Glomerular visceral epithelial cell (primary cell): ENCODE data around the gene TNFRSF18.
"Not testable (repeated sequence)": the region's sequence is repeated elsewhere in the genome, so short reads cannot be mapped to it uniquely, and the experiment has no call there.

Experiments
- DNase-seq: peaks from one replicate; pipeline ENCODE4 v3.0.0-alpha.2; 2016; ENCODE audit errors: extremely low spot score

Gene TNFRSF18

DNA sequence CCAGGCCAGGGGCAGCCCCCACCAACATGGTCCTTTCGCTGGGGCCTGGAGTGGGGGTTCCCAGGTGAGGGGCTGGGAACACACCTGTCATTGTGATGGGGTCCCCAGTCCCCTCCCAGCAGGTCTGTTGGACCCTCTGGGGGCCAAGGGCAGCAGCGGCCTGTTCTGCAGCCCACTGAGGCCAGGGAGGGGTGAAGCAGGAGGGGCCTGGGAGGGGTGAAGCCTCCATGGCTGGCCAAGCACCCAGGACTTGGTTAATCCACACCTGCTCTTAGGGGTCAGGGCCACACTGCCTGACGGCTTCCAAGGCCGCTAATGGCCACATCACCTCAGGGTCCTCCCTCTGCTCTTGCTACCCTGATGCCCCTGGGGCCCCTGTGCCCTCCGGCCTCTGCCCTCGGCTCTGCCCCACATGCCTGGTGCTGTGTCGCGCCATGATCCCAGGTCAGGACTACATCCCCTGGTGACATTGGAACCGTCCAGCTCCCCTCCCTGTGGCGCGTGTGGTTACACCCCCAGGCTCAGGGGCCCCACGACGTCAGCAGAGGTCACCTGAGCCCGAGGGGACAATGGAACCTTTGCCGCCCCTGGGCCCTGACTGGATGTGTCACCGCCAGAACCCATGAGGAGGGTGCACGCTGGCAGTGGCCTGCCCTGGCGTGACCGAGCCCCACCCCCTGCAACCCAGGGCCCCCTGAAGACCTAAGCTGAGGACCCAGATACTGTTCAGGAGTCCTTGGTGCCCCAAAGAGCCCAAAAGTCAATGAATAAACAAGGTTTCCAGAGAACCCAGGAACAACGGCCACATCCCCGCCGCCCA, 7.0 kb downstream of the TNFRSF18 start:
- DNase-seq: no peak

DNA sequence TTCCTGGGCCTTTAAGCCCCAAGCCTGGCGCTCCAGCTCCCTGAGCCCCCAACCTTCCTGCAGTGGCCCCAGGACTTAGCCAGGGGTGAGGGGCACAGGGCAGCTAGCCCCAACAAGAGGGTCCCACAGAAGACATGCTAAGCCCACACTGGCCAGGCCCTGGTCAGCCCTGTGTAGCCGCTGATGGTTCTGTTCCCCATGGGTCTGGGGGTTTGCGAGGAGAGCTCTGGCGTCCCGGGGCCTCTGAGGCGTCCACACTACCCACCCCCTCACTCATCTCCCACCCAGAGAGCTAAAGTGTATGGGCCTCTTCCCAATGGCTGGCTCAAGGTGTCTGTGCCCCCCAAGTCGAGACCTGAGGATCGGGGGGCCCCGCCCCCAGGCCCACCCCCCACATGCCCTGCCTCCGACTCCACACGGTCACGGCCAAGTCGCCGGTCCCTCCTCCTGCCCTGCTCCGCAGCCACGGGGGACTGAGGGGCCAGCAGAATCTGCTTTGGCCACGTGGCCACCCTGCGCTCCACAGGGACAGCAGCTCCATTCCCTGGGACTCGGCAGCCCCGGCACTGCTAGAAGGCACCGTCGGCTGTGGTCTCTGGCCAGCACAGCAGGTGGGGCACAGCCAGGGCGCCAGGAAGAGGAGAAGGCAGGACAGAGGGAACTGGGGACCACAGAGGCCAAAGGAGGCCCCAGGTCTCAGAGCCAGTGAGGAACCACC, 7.8 kb downstream of the TNFRSF18 start:
- no peak for DNase-seq

DNA sequence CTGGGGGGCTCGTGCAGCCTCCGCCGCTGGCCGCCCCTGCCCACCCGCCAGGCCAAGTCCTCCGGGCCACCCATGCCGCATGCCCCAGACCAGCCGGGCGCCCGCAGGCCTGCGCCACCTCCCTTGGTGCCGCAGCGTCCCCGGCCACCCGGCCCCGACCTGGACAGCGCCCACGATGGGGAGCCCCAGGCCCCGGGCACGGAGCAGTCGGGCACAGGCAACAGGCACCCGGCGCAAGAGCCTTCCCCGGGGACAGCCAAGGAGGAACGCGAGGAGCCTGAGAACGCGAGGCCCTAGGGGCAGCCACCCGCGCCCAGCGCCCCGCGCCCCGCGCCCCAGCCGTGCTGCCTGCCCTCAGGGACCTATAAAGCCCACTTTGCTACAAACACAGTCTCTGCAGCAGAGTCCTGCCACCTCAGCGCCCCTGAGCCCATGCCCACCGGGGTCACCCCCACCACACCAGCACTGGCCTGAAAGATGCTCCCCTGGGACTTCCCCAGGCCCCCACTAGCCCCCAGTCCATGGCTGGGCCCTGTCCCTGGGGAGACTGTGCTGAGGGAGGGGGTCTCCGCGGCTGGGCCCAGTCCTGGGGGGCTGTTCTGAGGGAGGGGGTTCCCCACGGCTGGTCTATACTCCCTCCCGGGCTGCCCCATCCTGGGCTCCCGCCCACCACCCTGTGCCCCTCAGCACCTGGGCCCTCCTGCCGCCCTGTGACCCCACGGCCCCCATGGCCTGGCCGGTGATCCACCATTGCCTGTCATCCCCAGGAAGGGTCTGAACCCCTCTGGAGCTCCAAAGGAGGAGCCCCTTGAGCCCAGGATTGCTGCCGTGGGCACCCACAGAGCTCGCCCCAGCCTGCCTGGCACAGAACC, 8.6 kb downstream of the TNFRSF18 start:
- DNase-seq: no peak

DNA sequence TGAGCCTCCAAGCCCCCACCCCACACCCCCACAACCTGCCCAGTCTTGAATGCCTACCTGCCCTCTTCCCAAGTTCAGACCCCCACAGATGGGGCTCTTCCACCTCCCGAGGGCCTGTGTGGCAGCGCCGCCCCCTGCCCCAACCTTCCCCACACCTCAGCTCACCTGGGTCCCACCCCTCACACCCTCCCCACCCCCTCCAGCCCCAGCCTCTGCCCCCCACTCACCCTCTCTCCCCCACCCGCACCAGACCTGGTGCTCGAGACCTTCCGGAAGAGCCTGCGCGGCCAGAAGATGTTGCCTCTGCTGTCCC, 9.2 kb downstream of the TNFRSF18 start:
- DNase-seq: no peak

DNA sequence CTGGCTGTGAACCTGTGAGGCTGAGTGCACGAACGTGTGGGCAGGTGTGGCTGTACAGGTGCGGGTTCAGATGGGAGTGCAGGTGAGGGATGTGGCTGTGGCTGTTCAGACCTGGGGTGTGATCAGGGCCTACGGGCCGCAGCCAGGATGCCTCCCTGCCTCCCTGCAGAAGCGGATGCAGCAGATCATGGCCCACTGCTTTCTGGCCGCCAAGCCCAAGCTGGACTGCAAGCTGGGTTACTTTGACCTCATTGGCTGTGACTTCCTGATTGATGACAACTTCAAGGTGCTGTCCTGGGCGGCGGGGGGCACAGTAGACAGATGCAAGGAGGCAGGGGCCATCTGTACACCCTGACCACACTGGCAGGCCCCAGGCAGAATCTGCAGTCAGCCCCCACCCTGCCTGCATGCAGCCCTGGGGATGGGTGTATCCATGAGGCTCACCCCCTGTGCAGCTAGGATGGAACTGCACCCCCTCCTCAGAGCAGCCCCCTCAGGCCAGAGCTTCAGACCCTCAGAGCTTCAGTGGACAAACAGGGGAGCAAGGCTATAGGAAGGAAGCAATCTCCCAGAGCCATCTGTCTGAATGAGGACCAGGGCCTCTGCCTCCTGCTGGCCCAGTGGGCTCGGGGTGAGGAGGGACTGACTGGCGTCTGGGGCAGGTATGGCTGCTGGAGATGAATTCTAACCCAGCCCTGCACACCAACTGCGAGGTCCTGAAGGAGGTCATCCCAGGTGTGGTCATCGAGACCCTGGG, 9.8 kb downstream of the TNFRSF18 start:
- no peak for DNase-seq

DNA sequence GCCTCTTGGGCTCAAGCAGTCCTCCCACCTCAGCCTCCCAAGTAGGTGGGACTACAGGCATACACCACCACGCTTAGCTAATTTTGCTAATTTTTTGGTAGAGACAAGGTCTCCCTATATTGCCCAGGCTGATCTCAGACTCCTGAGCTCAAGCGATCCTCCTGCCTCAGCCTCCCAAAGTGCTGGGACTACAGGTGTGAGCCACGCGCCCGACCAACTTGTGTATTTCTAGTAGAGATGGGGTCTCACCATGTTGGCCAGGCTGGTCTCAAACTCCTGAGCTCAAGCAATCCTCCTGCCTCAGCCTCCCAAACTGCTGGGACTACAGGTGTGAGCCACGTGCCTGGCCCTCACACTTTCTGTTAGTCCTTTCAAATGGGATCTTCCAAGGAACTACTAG, 10.7 kb downstream of the TNFRSF18 start:
- DNase-seq: not testable (repeated sequence)

DNA sequence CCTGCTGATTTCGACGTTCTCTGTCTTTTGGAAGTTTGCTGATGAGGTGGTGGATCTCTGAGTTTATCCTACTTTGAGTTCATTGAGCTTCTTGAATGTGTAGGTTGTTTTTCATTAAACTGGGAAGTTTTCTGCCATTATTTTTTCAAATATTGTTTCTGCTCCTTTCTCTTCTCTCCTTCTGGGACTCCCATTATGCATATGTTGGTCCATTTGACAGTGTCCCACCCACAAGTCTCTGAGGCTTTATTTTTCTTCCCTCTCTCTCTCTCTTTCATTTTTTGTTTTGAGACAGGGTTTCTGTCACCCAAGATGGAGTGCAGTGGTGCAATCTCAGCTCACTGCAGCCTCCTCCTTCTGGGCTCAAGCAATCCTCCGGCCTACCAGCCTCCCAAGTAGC, 11.7 kb downstream of the TNFRSF18 start:
- DNase-seq: no peak

DNA sequence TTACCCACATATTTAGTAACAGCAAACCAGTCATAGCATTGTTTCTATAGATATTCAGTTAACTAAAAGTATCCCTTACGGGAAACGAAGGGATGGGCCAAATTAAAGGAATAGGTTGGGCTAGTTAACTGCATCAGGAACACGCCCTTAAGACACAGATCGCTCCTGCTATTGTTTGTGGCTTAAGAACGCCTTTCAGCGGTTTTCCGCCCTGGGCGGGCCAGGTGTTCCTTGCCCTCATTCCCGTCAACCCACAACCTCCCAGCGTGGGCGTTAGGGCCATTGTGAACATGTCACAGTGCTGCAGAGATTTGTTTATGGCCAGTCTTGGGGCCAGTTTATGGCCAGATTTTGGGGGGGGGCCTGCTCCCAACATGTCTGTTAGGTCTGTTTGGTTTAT, 14.7 kb downstream of the TNFRSF18 start:
- DNase-seq: no peak

DNA sequence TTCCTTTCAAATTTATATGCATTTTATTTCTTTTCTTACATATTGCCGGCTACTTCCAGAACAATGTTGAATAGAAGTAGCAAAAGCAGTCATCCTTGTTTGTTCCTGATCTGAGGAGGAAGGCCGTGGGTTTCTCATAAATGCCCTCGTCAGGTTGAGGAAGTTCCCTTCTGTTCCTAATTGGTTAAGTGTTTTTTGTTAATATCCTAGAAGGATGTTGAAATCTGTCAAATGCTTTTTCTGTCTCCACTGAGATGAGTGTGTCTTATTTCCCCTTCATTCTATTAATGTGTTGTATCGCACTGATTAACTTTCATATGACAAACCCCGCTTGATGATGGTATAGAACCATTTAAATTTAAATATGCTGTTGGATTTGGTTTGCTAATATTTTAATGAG, 17.3 kb downstream of the TNFRSF18 start:
- no peak for DNase-seq

DNA sequence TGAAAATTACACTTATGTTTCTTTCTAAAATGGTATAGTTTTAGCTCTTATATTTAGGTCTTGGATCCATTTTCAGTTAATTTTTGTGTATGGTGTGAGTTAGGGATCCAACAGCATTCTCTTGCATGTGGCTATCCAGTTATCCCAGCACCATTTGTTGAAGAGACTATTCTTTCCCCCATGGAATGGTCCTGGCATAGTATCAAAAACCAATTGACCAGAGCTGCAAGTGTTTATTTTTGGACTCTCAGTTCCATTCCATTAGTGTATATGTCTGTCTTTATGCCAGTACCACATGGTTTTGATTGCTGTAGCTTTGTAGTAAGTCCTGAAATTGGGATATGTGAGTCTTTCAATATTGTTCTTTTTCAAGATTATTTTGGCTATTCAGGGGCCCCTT, 18.5 kb downstream of the TNFRSF18 start:
- no peak for DNase-seq

DNA sequence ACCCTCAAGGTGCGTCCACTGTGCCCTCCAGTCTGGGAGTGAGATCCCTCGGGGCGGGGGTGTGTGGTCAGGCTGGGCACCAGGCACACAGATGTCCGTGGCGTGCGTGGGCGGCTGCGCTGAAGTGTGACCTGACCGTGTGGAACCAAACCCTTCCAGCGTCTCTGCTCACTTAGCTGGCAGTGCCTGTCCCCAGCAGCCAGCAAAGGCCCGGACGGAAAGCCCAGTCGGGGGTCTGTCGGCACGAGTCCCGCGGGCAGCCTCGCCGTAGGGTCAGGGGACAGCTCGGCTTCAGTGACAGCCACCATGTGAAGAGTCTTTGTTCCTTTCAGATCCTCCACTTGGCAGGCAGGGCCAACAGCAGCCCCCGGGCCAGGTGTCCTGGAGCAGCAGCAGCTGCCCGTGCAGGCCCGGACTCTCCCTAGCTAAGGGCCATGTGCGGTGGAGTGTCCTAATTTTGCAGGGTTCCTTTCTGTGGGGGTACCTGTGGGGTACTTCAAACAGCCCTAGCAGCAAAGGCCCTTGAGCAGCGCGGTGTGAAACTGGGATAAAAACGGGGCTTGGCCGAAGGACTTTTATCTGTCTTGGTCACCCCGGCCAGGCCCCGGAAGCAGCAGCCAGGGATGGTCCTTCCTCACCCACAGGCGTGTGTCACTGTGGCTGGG, 21.2 kb downstream of the TNFRSF18 start:
- no peak for DNase-seq

DNA sequence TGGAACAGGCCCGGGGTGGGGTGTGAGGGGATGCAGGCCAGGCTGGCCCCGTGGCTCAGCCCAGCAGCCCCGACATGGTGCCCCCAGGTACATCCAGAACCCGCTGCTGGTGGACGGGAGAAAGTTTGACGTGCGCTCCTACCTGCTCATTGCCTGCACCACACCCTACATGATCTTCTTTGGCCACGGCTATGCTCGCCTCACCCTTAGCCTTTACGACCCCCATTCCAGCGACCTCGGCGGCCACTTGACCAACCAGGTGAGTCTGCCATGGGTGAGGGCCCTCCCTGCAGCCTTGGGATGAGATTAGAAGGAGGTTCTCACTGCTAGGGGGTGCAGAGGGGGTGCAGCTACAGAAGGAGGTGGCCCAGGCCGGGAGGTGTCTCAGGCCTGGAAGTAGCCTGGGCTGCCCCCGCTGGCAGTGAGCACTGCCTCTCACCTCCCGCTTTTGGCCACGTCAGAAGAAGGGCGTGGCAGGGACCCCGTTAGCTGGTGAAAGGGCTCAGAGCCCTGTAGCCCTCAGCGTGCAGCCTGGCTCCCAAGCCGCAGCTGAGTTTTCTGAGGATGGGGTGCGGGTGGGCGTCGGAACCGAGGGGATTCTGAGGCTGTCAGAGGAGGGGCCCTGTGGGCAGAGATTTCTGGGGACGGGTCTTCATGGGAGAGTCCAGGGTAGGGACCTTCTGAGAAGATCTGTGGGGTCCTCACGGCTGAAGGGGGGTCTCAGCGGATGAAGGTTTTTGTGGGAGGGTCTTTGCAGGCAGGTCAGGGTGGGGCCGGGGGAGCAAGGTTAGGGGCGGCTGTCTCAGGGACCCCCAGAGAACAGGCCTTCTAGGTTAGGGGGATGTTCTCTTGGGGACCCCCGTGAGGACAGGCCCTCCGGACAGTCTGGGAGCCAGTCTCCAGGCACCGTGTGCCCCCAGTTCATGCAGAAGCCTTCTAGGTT, 22.3 kb downstream of the TNFRSF18 start:
- DNase-seq: no peak

DNA sequence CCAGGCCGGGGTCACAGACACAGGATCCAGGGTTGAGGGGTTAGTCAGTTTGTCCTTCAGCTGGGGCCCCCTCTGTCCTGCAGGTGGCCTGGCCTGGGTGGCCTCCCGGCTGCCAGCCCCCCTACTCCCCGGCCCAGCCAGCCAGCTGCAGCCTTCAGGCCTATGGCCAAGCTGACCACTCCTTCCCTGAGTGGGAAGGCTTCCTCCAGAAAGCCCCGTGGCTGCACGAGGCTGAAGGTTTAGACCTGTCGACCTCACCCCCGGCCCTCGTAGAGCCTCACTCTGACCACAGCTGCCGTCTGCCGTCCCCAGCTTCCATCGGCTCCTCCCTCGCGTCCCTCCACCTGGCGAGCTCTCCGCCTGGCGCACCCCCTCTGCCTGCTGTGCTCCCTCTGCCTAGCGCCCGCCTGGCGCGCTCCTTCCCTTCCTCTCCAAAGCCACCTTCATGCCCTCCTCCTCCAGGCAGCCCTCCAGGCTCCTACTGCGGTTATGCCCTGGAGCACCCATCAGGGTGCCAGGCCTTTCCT, 23.1 kb downstream of the TNFRSF18 start:
- DNase-seq: no peak

DNA sequence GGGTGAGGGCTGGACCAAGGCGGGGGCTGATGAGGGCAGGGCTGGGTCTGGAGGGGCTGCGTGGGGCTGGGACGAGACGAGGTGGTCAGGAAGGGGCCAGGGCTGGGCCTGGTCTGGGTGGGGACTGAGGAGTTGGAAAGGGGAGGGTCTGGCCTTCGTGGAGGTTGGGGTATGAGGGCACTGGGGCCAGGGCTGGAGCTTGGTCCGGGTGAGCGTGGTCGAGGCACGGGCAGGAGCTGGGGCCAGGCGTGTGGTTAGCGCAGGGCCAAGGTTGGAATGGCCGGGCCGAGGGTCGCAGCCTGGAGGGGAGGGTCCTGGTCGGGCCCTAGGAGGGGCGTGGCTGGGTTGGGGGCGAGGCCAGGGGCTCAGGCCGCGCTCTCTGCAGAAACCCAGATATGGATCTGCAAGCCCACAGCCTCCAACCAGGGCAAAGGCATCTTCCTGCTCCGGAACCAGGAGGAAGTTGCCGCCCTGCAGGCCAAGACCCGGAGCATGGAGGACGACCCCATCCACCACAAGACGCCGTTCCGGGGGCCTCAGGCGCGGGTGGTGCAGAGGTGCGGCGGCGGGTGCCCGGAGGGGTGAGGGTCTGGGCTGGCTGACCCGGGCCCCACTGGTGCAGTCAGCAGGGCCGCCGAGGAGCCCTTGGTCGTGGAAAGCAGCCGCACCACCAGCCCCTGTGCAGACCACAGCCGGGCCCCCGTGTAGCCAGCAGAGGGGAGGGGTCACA, 23.7 kb downstream of the TNFRSF18 start:
- no peak for DNase-seq

DNA sequence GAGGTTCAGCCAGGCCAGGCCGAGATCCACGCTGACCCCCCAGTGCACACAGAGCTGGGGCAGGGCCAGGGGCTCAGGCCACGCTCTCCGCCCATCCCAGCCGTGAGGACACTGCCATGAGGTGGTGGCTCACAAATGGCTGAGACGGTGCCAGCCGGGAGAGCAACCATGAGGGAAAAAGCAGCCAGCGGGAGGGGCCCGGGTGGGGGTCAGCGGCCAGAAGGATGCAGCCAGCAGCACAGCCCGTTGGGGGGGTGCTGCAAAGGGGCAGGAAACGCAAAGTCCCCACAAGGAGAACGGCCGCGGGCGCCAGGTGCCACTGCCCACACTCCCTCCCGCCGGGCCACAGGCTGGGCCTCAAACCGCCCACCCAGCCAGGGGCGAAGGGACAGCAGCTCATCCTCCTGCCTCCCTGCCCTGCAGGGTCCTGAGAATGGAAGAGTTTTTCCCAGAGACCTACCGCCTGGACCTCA, 24.4 kb downstream of the TNFRSF18 start:
- no peak for DNase-seq

DNA sequence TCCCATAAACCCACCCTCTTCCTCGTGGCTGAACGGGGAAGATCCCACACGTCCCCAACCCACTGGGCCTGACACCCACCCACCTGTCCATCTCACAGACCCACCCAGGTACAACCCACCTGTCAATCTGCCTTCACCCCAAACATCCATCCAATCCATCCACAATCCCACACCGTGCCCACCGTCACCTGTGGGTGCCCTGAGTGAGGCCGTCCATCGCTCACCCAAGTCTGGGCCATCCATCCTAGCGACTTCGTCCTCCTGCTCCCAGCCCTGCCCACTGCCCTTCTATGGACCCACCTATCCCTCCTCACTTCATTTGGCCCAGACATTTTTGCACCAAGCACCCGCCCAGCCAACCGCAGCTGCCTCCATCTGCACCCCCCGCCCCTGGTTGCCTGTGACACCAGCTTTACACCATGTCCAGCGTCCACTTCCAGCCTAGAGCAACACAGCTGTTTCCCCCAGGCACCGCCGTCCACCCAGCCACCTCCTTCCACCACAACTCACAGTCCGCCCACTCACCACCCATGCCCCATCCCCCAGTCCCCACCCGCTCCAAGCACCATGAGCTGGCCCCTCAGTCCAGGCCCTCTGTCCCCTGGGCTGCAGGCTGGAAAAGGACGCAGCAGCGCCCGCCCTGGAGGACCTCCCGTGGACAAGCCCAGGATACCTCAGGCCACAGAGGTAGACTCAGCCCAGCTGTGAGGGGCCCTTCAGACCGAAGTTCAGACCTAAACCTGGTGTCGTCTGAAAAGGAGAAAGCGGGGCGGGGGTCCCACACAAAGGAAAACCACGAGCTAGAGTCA, 25.1 kb downstream of the TNFRSF18 start:
- no peak for DNase-seq

DNA sequence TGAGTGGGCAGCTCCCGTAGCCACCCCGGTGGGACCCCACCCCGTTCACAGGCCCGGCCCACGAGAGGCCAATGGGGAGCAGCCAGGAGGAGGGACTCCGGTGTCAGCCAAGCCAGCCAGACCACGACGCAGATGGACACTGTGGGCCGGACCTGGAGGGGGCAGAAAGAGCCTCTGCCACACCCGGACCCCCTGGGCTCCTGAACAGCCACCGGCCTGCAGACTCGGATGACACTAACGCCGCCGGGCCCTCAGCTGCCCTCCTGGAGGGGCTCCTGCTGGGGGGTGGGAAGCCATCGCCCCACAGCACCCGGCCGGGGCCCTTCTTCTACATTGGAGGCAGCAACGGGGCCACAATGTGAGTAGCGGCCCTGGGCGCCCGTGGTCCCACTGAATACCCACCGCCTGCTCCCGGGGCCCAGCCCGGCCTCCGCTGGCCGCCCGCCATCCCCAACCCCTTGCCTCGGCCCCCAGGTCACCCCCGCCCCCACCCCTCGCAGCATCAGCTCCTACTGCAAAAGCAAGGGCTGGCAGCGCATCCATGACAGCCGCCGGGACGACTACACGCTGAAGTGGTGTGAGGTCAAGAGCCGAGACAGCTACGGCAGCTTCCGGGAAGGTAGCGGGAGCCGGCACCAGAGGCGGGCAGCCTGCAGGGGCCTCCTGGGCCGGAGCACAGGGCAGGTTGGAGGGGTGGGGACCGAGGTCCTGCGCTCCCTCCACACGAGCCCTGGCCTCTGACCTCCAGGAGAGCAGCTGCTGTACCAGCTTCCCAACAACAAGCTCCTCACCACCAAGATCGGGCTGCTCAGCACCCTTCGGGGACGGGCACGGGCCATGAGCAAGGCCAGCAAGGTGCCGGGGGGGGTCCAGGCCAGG, 26.2 kb downstream of the TNFRSF18 start:
- DNase-seq: no peak
